Thyroid gland (tissue), 4 donors: ENCODE results near the gene ANGEL2.

Experiments
- POLR2A ChIP-seq, 2 donors: fragments of 450-650 bp; IDR thresholded peaks; one replicate each; pipeline ENCODE4 v1.6.1; 2017; ENCODE audit warnings: antibody characterized with exemption in 2 of 2, mild to moderate bottlenecking in 2 of 2, moderate library complexity in 1 of 2
- TF ChIP-seq, protein P1 (sequence below), 6 experiments: fragments of 200-600 bp in 3 of 6; fragments of 450-650 bp in 3 of 6; sonication (generic) in 3 of 6; IDR thresholded peaks; one replicate each; pipeline ENCODE4 v1.5.1; 2016 to 2019; ENCODE audit warnings: antibody characterized with exemption in 6 of 6, mild to moderate bottlenecking in 2 of 6, inconsistent platforms in 1 of 6, moderate library complexity in 1 of 6

DNA sequence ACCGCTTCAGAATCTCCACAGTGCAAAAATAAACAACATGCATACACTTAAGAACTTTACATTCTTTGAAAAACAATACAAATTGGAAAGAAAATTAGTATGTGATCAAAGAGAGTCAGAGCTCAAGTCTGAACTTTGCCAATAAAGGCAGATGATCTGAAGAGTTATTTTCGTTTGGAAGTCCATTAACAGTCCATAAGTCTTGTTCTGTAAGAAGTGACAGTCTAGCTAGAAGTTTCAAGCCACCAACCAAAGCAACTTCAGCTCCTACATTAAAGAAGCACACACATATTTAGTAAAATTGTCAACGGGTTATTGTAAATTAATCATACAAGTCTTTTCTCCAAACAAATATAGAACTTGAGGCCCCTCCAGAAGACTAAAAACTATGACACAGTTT lies 20.7 kb downstream of the ANGEL2 start:
- TF ChIP-seq, protein P1, sequence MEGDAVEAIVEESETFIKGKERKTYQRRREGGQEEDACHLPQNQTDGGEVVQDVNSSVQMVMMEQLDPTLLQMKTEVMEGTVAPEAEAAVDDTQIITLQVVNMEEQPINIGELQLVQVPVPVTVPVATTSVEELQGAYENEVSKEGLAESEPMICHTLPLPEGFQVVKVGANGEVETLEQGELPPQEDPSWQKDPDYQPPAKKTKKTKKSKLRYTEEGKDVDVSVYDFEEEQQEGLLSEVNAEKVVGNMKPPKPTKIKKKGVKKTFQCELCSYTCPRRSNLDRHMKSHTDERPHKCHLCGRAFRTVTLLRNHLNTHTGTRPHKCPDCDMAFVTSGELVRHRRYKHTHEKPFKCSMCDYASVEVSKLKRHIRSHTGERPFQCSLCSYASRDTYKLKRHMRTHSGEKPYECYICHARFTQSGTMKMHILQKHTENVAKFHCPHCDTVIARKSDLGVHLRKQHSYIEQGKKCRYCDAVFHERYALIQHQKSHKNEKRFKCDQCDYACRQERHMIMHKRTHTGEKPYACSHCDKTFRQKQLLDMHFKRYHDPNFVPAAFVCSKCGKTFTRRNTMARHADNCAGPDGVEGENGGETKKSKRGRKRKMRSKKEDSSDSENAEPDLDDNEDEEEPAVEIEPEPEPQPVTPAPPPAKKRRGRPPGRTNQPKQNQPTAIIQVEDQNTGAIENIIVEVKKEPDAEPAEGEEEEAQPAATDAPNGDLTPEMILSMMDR (IDR thresholded peaks at IDR 0.05) = no peak
- TF ChIP-seq POLR2A (IDR thresholded peaks at IDR 0.05) = no peak
